Heart left ventricle (tissue), 16 donors: ENCODE measurements around the gene SLC22A31. TPM values are rescaled to one million over a fixed set of nuclear protein-coding genes. Genes with fewer than 3 reads are reported as not detected.

Experiments
- ATAC-seq, 4 donors: fragments of 200-7000 bp; cut with Tn5 transposase; one replicate each; pipeline ENCODE4 v1.9.1; 2020 to 2022; ENCODE audit warnings: moderate library complexity in 4 of 4, mild to moderate bottlenecking in 3 of 4, moderate number of reproducible peaks in 1 of 4
- DNase-seq, 5 donors: peaks; one replicate each; pipeline ENCODE4 v3.0.0-alpha.2; 2020
- H3K27ac ChIP-seq, 12 donors: fragments of 200-600 bp; sonication (generic) in 4 of 12; one replicate each; pipeline versions ENCODE4 v1.5.0 to v1.8.0; 2016 to 2022; ENCODE audit warnings: mild to moderate bottlenecking in 2 of 12
- H3K27me3 ChIP-seq, 9 donors: fragments of 200-600 bp; sonication (generic) in 2 of 9; one replicate each; pipeline versions ENCODE4 v1.5.1 to v1.8.0; 2016 to 2022; ENCODE audit warnings: mild to moderate bottlenecking in 3 of 9
- H3K36me3 ChIP-seq, 9 donors: fragments of 200-600 bp; sonication (generic) in 2 of 9; one replicate each; pipeline versions ENCODE4 v1.5.0 to v1.8.0; 2018 to 2022; ENCODE audit warnings: mild to moderate bottlenecking in 2 of 9
- H3K4me1 ChIP-seq, 12 donors: fragments of 200-600 bp; sonication (generic) in 4 of 12; one replicate each; pipeline versions ENCODE4 v1.5.0 to v1.8.0; 2016 to 2022; ENCODE audit warnings: mild to moderate bottlenecking in 3 of 12
- H3K4me3 ChIP-seq, 12 donors: fragments of 200-600 bp; sonication (generic) in 4 of 12; one replicate each; pipeline versions ENCODE4 v1.5.0 to v1.8.0; 2017 to 2022; ENCODE audit warnings: mild to moderate bottlenecking in 9 of 12, moderate library complexity in 4 of 12
- H3K9me3 ChIP-seq, 12 donors: fragments of 200-600 bp; sonication (generic) in 4 of 12; one replicate each; pipeline versions ENCODE4 v1.5.0 to v1.8.0; 2016 to 2022; ENCODE audit warnings: mild to moderate bottlenecking in 1 of 12
- CTCF ChIP-seq, 12 donors: fragments of 200-600 bp; sonication (generic) in 4 of 12; IDR thresholded peaks; one replicate each; pipeline versions ENCODE4 v1.5.0 to v1.8.0; 2018 to 2022; ENCODE audit warnings: antibody characterized with exemption in 12 of 12, mild to moderate bottlenecking in 5 of 12
- POLR2A ChIP-seq, 2 donors: fragments of 450-650 bp; IDR thresholded peaks; one replicate each; pipeline ENCODE4 v1.6.1; 2017; ENCODE audit warnings: antibody characterized with exemption in 2 of 2, mild to moderate bottlenecking in 2 of 2, moderate library complexity in 2 of 2
- WGBS, 4 donors: extraction: QIAGEN DNeasy Blood & Tissue Kit in 2 of 4; methylation state at CpG; one replicate each; pipeline versions ENCODE4 v1.1.5 to v1.1.7; 2013 to 2018; 5-methylcytosine and 5-hydroxymethylcytosine counted together
- intact Hi-C, 10 donors: fragments of 100-400 bp; cut with DNase I; formaldehyde crosslinking; loops; one replicate each; pipeline versions ENCODE4 v1.11.1 to v1.14.2; 2022
- polyA plus RNA-seq, 2 donors: library from polyadenylated mRNA; stranded (reverse); fragments of 200-250 nt; gene quantifications; one replicate each; pipeline ENCODE4 v1.2.3, GENCODE V29; 2013
- total RNA-seq, 9 donors: library from RNA; depleted of rRNA in 2 of 9; stranded (reverse); fragments of >200 nt in 2 of 9; fragmentation: NEBNext Ultra II Directional in 3 of 9; extraction: Animal tissue kit (Norgen Biotek cat#: 25700) in 3 of 9; gene quantifications; one replicate each; pipeline versions ENCODE4 v1.1.0 to v1.2.4, GENCODE V29; 2016 to 2023
- donor health status: ischemic (EF 13 %, LVEDD 7.1; RV severe dilation, severe dysfunction).
- donor health status: healthy with polysubstance abuse.
- donor health status: DM: no; HTN: yes; CAD: no.
- donor health status: DM: no; HTN: no; CAD: no.
- donor health status: ischemic (EF 25% LVEDD 6.9; RV normal size, moderate dysfunction).
- donor health status: ischemic (EF 25% LVEDD 5.7; RV mildly dilated, moderate dysfunction).
- donor health status: healthy.
- donor health status: DM: yes; HTN: yes; CAD: no.
- donor health status: ischemic (EF 35%, LVEDD 5.7; RV mildly dilated, moderate dysfunction).
- donor health status: nonischemic (EF 11% LVEDD 7.7; RV severe dilation, severe dysfunction).
- donor health status: DM: yes; HTN: yes; CAD: no.
- donor health status: PGD.
- donor health status: ischemic (EF 29% LVEDD 5.4; RV normal size, mild dysfunction).
- donor health status: nonischemic (EF 23%, LVEDD 6.1; RV moderate dilation, normal function).

Gene SLC22A31
- total and polyA plus RNA-seq, 11 donors: 0.07 TPM; not detected in 10

GRCh38 chr16:89184933-89185794 lies 15.2 kb downstream of the SLC22A31 start:
- TF ChIP-seq CTCF (IDR thresholded peaks at IDR 0.05): no peak
- no peak for TF ChIP-seq POLR2A (IDR thresholded peaks at IDR 0.05)
- DNase-seq (peak in 1 of 5 donors; percentile 62), ATAC-seq (no peak)
- no peaks in the 10 kb centered on the region for H3K36me3 ChIP-seq
- no peak overlapping the region for H3K27ac ChIP-seq
- peaks cover 0 to 16% (median 4%) of the 10 kb centered on the region in 9 donors for H3K27me3 ChIP-seq
- no peaks in the 10 kb centered on the region for H3K4me1 ChIP-seq
- no peak overlapping the region for H3K4me3 ChIP-seq
- intact Hi-C loops: no loop called here
- H3K9me3 ChIP-seq: no peaks in the 10 kb centered on the region
- 73 to 79% (median 76%) methylated on average over 29 to 48 of the region's 48 CpGs for WGBS, 4 donors

GRCh38 chr16:89184677-89184932 lies 15.7 kb downstream of the SLC22A31 start:
- H3K36me3 ChIP-seq: no peaks in the 10 kb centered on the region
- ATAC-seq (no peak), DNase-seq (peak in 1 of 5 donors; percentile 17)
- no peaks in the 10 kb centered on the region for H3K9me3 ChIP-seq
- 65 to 86% (median 76%) methylated on average over 9 of the region's 9 CpGs for WGBS, 4 donors
- H3K4me3 ChIP-seq: no peak overlapping the region
- H3K4me1 ChIP-seq: no peaks in the 10 kb centered on the region
- intact Hi-C loops: no loop called here
- TF ChIP-seq POLR2A (IDR thresholded peaks at IDR 0.05): no peak
- no peak for TF ChIP-seq CTCF (IDR thresholded peaks at IDR 0.05)
- peaks cover 0 to 20% (median 4%) of the 10 kb centered on the region in 9 donors for H3K27me3 ChIP-seq
- no peak overlapping the region for H3K27ac ChIP-seq

GRCh38 chr16:89183975-89184676 lies 16.2 kb downstream of the SLC22A31 start:
- no peaks in the 10 kb centered on the region for H3K4me1 ChIP-seq
- no peaks in the 10 kb centered on the region for H3K36me3 ChIP-seq
- intact Hi-C loops: no loop called here
- no peaks in the 10 kb centered on the region for H3K9me3 ChIP-seq
- H3K27ac ChIP-seq: no peak overlapping the region
- 66 to 71% (median 71%) methylated on average over 26 of the region's 26 CpGs for WGBS, 4 donors
- H3K27me3 ChIP-seq: peaks cover 0 to 25% (median 4%) of the 10 kb centered on the region in 9 donors
- ATAC-seq (no peak), DNase-seq (peak in 2 of 5 donors; percentile 24 to 44)
- TF ChIP-seq POLR2A (IDR thresholded peaks at IDR 0.05) (no peak), CTCF (IDR thresholded peaks at IDR 0.05) (no peak)
- no peak overlapping the region for H3K4me3 ChIP-seq

- peaks cover 0 to 29% (median 4%) of the 10 kb centered on the region in 9 donors for H3K27me3 ChIP-seq
- H3K4me3 ChIP-seq: no peak overlapping the region
- TF ChIP-seq CTCF (IDR thresholded peaks at IDR 0.05): no peak
- TF ChIP-seq POLR2A (IDR thresholded peaks at IDR 0.05): no peak
- intact Hi-C loops: no loop called here
- WGBS, 4 donors: 43 to 54% (median 47%) methylated on average over 6 to 13 of the region's 13 CpGs
- no peaks in the 10 kb centered on the region for H3K9me3 ChIP-seq
- ATAC-seq (no peak), DNase-seq (peak in 1 of 5 donors; percentile 33)
- H3K27ac ChIP-seq: no peak overlapping the region
- no peaks in the 10 kb centered on the region for H3K4me1 ChIP-seq
- H3K36me3 ChIP-seq: no peaks in the 10 kb centered on the region
Measured at GRCh38 chr16:89183463-89183862, 16.9 kb downstream of the SLC22A31 start.
